ENCODE data around the gene ADSS2. TPM values are rescaled to one million over a fixed set of nuclear protein-coding genes. Genes with fewer than 3 reads are reported as not detected.

The ADSS2 gene
- total RNA-seq, 1 donor from 2014 or later = 31.9 TPM

- Mint-ChIP-seq H3K4me3 (ENCODE audit: unreplicated experiment) (no peak overlapping the region), H3K36me3 (ENCODE audit: unreplicated experiment) (no peaks in the 10 kb centered on the region), H3K4me1 (ENCODE audit: low read depth, unreplicated experiment) (no peaks in the 10 kb centered on the region), H3K9me3 (ENCODE audit: unreplicated experiment) (peaks cover 3% of the 10 kb centered on the region), H3K27me3 (ENCODE audit: unreplicated experiment) (peaks cover 3% of the 10 kb centered on the region), H3K27ac (ENCODE audit: unreplicated experiment) (no peak overlapping the region)
- no peak for TF ChIP-seq CTCF (IDR thresholded peaks at IDR 0.05; ENCODE audit: partially characterized antibody, unreplicated experiment)
- no peak for DNase-seq
These were observed 80.2 kb downstream of the ADSS2 start for GRCh38 chr1:244371242-244372141.

GRCh38 chr1:244370060-244370637 is 81.6 kb downstream of the ADSS2 start:
- H3K4me3 Mint-ChIP-seq (ENCODE audit: unreplicated experiment) = no peak overlapping the region
- no peaks in the 10 kb centered on the region for H3K36me3 Mint-ChIP-seq (ENCODE audit: unreplicated experiment)
- H3K4me1 Mint-ChIP-seq (ENCODE audit: low read depth, unreplicated experiment) = no peaks in the 10 kb centered on the region
- peaks cover 3% of the 10 kb centered on the region for H3K27me3 Mint-ChIP-seq (ENCODE audit: unreplicated experiment)
- H3K9me3 Mint-ChIP-seq (ENCODE audit: unreplicated experiment) = peaks cover 3% of the 10 kb centered on the region
- H3K27ac Mint-ChIP-seq (ENCODE audit: unreplicated experiment) = no peak overlapping the region
- DNase-seq = no peak
- no peak for TF ChIP-seq CTCF (IDR thresholded peaks at IDR 0.05; ENCODE audit: partially characterized antibody, unreplicated experiment)

- Mint-ChIP-seq H3K9me3 (ENCODE audit: unreplicated experiment) (peaks cover 4% of the 10 kb centered on the region), H3K27me3 (ENCODE audit: unreplicated experiment) (peaks cover 3% of the 10 kb centered on the region), H3K27ac (ENCODE audit: unreplicated experiment) (no peak overlapping the region), H3K36me3 (ENCODE audit: unreplicated experiment) (peaks cover 5% of the 10 kb centered on the region), H3K4me1 (ENCODE audit: low read depth, unreplicated experiment) (no peaks in the 10 kb centered on the region), H3K4me3 (ENCODE audit: unreplicated experiment) (no peak overlapping the region)
- DNase-seq = no peak
- TF ChIP-seq CTCF (IDR thresholded peaks at IDR 0.05; ENCODE audit: partially characterized antibody, unreplicated experiment) = no peak
These were observed 82.3 kb downstream of the ADSS2 start for GRCh38 chr1:244369256-244370057.

GRCh38 chr1:244368279-244368678 is 83.4 kb downstream of the ADSS2 start:
- Mint-ChIP-seq H3K27me3 (ENCODE audit: unreplicated experiment) (peaks cover 3% of the 10 kb centered on the region), H3K36me3 (ENCODE audit: unreplicated experiment) (peaks cover 7% of the 10 kb centered on the region), H3K27ac (ENCODE audit: unreplicated experiment) (no peak overlapping the region)

More at GRCh38 chr1:244368279-244368678, 83.4 kb downstream of the ADSS2 start:
- no peak for TF ChIP-seq CTCF (IDR thresholded peaks at IDR 0.05; ENCODE audit: partially characterized antibody, unreplicated experiment)
- no peak overlapping the region for H3K4me3 Mint-ChIP-seq (ENCODE audit: unreplicated experiment)
- H3K4me1 Mint-ChIP-seq (ENCODE audit: low read depth, unreplicated experiment) = no peaks in the 10 kb centered on the region
- H3K9me3 Mint-ChIP-seq (ENCODE audit: unreplicated experiment) = peaks cover 5% of the 10 kb centered on the region
- no peak for DNase-seq
